SK-N-SH (cell line): ENCODE results near the gene OGFOD3. TPM values are rescaled to one million over a fixed set of nuclear protein-coding genes. Genes with fewer than 3 reads are reported as not detected.
A peak's percentile ranks its signal among the peaks of the same experiment; 100 is the strongest.

Experiments used
- CTCF ChIA-PET: fragments of 300-600, 350-600 bp; formaldehyde crosslinking; extraction: SDS; loops from one replicate; lab custom pipeline; 2021; lab: Yijun Ruan, JAX
- POLR2A ChIA-PET: fragments of 350-600 bp; sonication (Branson Sonifier 250); formaldehyde crosslinking; extraction: SDS; loops from one replicate; lab custom pipeline; 2020; ENCODE audit warnings: antibody characterized with exemption, inconsistent platforms; lab: Yijun Ruan, JAX
- DNase-seq: peaks from one replicate; pipeline ENCODE4 v3.0.0; 2012
- H2AFZ ChIP-seq: fragments of 200-600 bp; sonication (generic); 2 replicates; pipeline ENCODE4 v1.8.1; 2016; ENCODE audit warnings: antibody characterized with exemption, mild to moderate bottlenecking, low read depth
- H3F3A ChIP-seq: fragments of 200-600 bp; sonication (generic); replicated peaks from 2 replicates; pipeline ENCODE3; 2016; ENCODE audit warnings: antibody characterized with exemption, mild to moderate bottlenecking; ENCODE audit not compliant: insufficient read depth
- H3K27ac ChIP-seq, 2 experiments: fragments of 200-500 bp in 1 of 2; fragments of 200-600 bp in 1 of 2; sonication (Bioruptor generic) in 1 of 2; sonication (generic), shearing (Covaris generic) in 1 of 2; 2 replicates each; pipeline versions ENCODE4 v1.5.1 to v1.6.1; 2014 to 2016; ENCODE audit warnings: low read depth in 2 of 2, inconsistent platforms in 1 of 2, low read length in 1 of 2, mild to moderate bottlenecking in 1 of 2, mixed read lengths in 1 of 2
- H3K27me3 ChIP-seq: fragments of 200-600 bp; sonication (generic), shearing (Covaris generic); 2 replicates; pipeline ENCODE4 v1.6.1; 2016; ENCODE audit warnings: mixed run types; ENCODE audit not compliant: insufficient read depth
- H3K36me3 ChIP-seq, 2 experiments: fragments of 200-500 bp in 1 of 2; fragments of 200-600 bp in 1 of 2; sonication (Bioruptor generic) in 1 of 2; sonication (generic) in 1 of 2; replicated peaks in 1 of 2; 2 replicates each; pipeline versions ENCODE3 to v1.5.1; 2014 to 2016; ENCODE audit warnings: low read length in 1 of 2, mild to moderate bottlenecking in 1 of 2; ENCODE audit not compliant: insufficient read depth in 2 of 2, control insufficient read depth in 1 of 2
- H3K4me1 ChIP-seq, 2 experiments: fragments of 200-500 bp in 1 of 2; fragments of 200-600 bp in 1 of 2; sonication (Bioruptor generic) in 1 of 2; sonication (generic), shearing (Covaris generic) in 1 of 2; 2 replicates each; pipeline versions ENCODE4 v1.5.1 to v1.6.1; 2014 to 2016; ENCODE audit warnings: low read depth in 1 of 2, low read length in 1 of 2, mixed run types in 1 of 2; ENCODE audit not compliant: insufficient read depth in 2 of 2, control insufficient read depth in 1 of 2
- H3K4me2 ChIP-seq: fragments of 200-600 bp; sonication (generic), shearing (Covaris generic); 2 replicates; pipeline ENCODE4 v1.6.1; 2017; ENCODE audit warnings: mixed run types
- H3K4me3 ChIP-seq, 2 experiments: fragments of 200-500 bp in 1 of 2; fragments of 200-600 bp in 1 of 2; sonication (Bioruptor generic) in 1 of 2; sonication (generic), shearing (Covaris generic) in 1 of 2; 2 replicates each; pipeline versions ENCODE4 v1.5.1 to v1.8.1; 2014 to 2016; ENCODE audit warnings: low read depth in 2 of 2, inconsistent platforms in 1 of 2, low read length in 1 of 2, mild to moderate bottlenecking in 1 of 2, mixed read lengths in 1 of 2, moderate library complexity in 1 of 2
- H3K79me2 ChIP-seq: fragments of 200-600 bp; sonication (generic); 2 replicates; pipeline ENCODE4 v1.8.1; 2017; ENCODE audit warnings: mild to moderate bottlenecking; ENCODE audit not compliant: insufficient read depth
- H3K9ac ChIP-seq: fragments of 200-600 bp; sonication (generic); 2 replicates; pipeline ENCODE4 v1.6.1; 2017; ENCODE audit warnings: mixed run types
- H3K9me2 ChIP-seq: fragments of 200-600 bp; sonication (generic); 2 replicates; pipeline ENCODE4 v1.6.1; 2017; ENCODE audit warnings: mixed run types
- H3K9me3 ChIP-seq: fragments of 200-600 bp; sonication (generic); 2 replicates; pipeline ENCODE4 v1.6.1; 2017; ENCODE audit warnings: mixed run types, mild to moderate bottlenecking, moderate library complexity
- H4K20me1 ChIP-seq: fragments of 200-600 bp; sonication (generic); 2 replicates; pipeline ENCODE4 v1.6.1; 2017; ENCODE audit warnings: mild to moderate bottlenecking, mixed run types; ENCODE audit not compliant: insufficient read depth
- CHD2 ChIP-seq: fragments of 150-350 bp; IDR thresholded peaks from 2 replicates; pipeline ENCODE4 v1.6.1; 2018; ENCODE audit warnings: low read length; ENCODE audit not compliant: partially characterized antibody
- ELF1 ChIP-seq: IDR thresholded peaks from 2 replicates; pipeline ENCODE4 v1.4.0; 2012
- EP300 ChIP-seq, 2 experiments: IDR thresholded peaks; 2 replicates each; pipeline versions ENCODE4 v1.4.0 to v1.6.1; 2012; ENCODE audit warnings: borderline replicate concordance in 1 of 2, low read depth in 1 of 2, low read length in 1 of 2
- EZH2phosphoT487 ChIP-seq: fragments of 200-600 bp; sonication (generic); IDR thresholded peaks from 2 replicates; pipeline ENCODE4 v1.6.1; 2017; ENCODE audit warnings: low read depth, mixed run types, mild to moderate bottlenecking, antibody characterized with exemption, moderate library complexity, borderline replicate concordance
- FOSL2 ChIP-seq: IDR thresholded peaks from 2 replicates; pipeline ENCODE4 v1.4.0; 2012; ENCODE audit warnings: low read depth, mild to moderate bottlenecking, moderate library complexity, borderline replicate concordance
- FOXM1 ChIP-seq: IDR thresholded peaks from 2 replicates; pipeline ENCODE4 v1.4.0; 2012; ENCODE audit warnings: low read depth, mild to moderate bottlenecking
- GABPA ChIP-seq: IDR thresholded peaks from 2 replicates; pipeline ENCODE4 v1.4.0; 2012; ENCODE audit warnings: low read depth, mild to moderate bottlenecking
- GATA2 ChIP-seq: sonication (generic); formaldehyde crosslinking; IDR thresholded peaks from 2 replicates; pipeline ENCODE4 v1.5.0; 2020; ENCODE audit warnings: mild to moderate bottlenecking, missing genetic modification reagents
- MEF2A ChIP-seq: IDR thresholded peaks from 2 replicates; pipeline ENCODE4 v1.4.0; 2012; ENCODE audit warnings: low read depth, borderline replicate concordance
- MXI1 ChIP-seq: IDR thresholded peaks from 2 replicates; pipeline ENCODE4 v1.6.1; 2012; ENCODE audit warnings: mild to moderate bottlenecking, low read depth, low read length, improper control_type of control experiment
- NFIC ChIP-seq: IDR thresholded peaks from 2 replicates; pipeline ENCODE4 v1.4.0; 2012; ENCODE audit warnings: borderline replicate concordance
- RAD21 ChIP-seq: IDR thresholded peaks from 2 replicates; pipeline ENCODE4 v1.6.1; 2012; ENCODE audit warnings: mild to moderate bottlenecking, low read length
- RFX5 ChIP-seq: IDR thresholded peaks from 2 replicates; pipeline ENCODE4 v1.6.1; 2012; ENCODE audit warnings: mild to moderate bottlenecking, improper control_type of control experiment, low read length
- RXRA ChIP-seq: IDR thresholded peaks from 2 replicates; pipeline ENCODE4 v1.4.0; 2012; ENCODE audit warnings: low read depth, mild to moderate bottlenecking, borderline replicate concordance
- SIN3A ChIP-seq: IDR thresholded peaks from 2 replicates; pipeline ENCODE4 v1.6.1; 2012; ENCODE audit warnings: low read depth, mild to moderate bottlenecking, low read length, moderate library complexity, borderline replicate concordance
- SMC3 ChIP-seq: IDR thresholded peaks from 2 replicates; pipeline ENCODE4 v1.6.1; 2012; ENCODE audit warnings: low read depth, low read length, improper control_type of control experiment
- TAF1 ChIP-seq: IDR thresholded peaks from 2 replicates; pipeline ENCODE4 v1.6.1; 2012; ENCODE audit warnings: low read depth, mild to moderate bottlenecking, low read length, moderate library complexity, borderline replicate concordance
- TCF12 ChIP-seq: IDR thresholded peaks from 2 replicates; pipeline ENCODE4 v1.4.0; 2012
- YY1 ChIP-seq: IDR thresholded peaks from 2 replicates; pipeline ENCODE4 v1.4.0; 2012; ENCODE audit warnings: low read depth, mild to moderate bottlenecking
- WGBS: methylation state at CpG from one replicate; pipeline ENCODE4 v1.1.6; 2017; ENCODE audit warnings: low lambda C conversion rate; 5-methylcytosine and 5-hydroxymethylcytosine counted together
- polyA plus RNA-seq, 3 experiments: library from polyadenylated mRNA; depleted of rRNA; stranded (reverse); fragments of >200 nt; gene quantifications; 2 replicates each; pipeline ENCODE4 v1.2.3, GENCODE V29; 2012
- TF ChIP-seq, protein P1 (sequence below): IDR thresholded peaks from 2 replicates; pipeline ENCODE4; 2012
- TF ChIP-seq, protein P2 (sequence below): fragments of 200-600 bp; sonication (generic); IDR thresholded peaks from 2 replicates; pipeline ENCODE4 v1.6.1; 2017; ENCODE audit warnings: antibody characterized with exemption, mild to moderate bottlenecking, moderate library complexity
- TF ChIP-seq, protein P3 (sequence below): fragments of 150-350 bp; IDR thresholded peaks from 2 replicates; pipeline ENCODE4 v1.6.1; 2016; ENCODE audit warnings: mild to moderate bottlenecking, low read depth, low read length
- TF ChIP-seq, protein P4 (sequence below): IDR thresholded peaks from 2 replicates; pipeline ENCODE4 v1.4.0; 2012; ENCODE audit warnings: low read depth, borderline replicate concordance

Gene OGFOD3
- polyA plus RNA-seq, 1 of the 3 experiments (the other 2 are of a cell fraction) = 68.2 TPM

DNA sequence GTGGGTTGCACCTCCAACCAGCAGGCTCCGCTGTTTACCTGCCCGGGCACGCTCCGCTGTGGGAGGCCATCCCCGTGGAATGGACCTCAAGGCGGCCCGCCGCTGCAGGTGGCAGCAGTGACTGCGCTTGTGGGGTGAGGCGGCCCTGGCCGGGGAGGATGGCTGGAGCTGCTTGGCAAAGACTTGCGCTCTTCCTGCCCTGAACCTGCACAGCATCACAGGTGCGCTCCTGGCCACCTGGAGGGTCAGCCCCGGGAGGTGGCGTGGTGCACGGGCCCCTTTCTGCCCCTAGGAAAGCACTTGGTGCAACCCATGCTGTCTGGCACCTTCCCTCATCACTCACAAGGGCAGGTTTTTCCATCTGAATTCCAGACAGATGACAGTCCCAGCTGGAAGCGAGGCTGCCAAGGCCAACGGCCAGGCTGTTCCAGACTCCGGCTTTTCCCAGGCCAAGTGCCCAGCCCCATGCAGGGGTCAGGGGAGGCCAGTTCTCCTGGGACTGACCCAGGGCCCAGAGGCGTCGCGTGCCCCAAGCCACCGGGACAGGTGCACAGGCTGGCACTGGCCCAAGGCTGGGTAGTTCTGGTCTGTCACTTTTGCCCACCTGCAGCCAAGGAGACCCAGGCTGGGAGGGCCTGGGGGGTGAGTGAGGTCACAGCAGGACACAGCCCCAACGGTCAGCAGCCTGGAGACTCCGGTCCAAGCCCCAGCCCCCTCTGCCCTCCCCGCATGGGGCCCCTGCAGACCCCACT is 33.5 kb downstream of the OGFOD3 start:
- no peaks in the 10 kb centered on the region for H3K9me3 ChIP-seq
- H3F3A ChIP-seq = peaks cover 9% of the 10 kb centered on the region
- DNase-seq = peak; percentile 59
- H3K4me1 ChIP-seq = peaks cover 6 to 60% of the 10 kb centered on the region in 2 experiments; a peak in 2 of 4 replicates
- H3K36me3 ChIP-seq = no peaks in the 10 kb centered on the region
- no peak for TF ChIP-seq CHD2
- no peak for TF ChIP-seq ELF1
- TF ChIP-seq, protein P1, sequence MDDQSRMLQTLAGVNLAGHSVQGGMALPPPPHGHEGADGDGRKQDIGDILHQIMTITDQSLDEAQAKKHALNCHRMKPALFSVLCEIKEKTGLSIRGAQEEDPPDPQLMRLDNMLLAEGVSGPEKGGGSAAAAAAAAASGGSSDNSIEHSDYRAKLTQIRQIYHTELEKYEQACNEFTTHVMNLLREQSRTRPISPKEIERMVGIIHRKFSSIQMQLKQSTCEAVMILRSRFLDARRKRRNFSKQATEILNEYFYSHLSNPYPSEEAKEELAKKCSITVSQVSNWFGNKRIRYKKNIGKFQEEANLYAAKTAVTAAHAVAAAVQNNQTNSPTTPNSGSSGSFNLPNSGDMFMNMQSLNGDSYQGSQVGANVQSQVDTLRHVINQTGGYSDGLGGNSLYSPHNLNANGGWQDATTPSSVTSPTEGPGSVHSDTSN = peak; percentile 46; the same call in 1 of the 2 replicates
- no peak for TF ChIP-seq TAF1
- TF ChIP-seq RXRA = no peak; the same call in 1 of the 2 replicates
- no peak for TF ChIP-seq GATA2 (CRISPR knock-in tag)
- TF ChIP-seq SMC3 = no peak
- no peak for TF ChIP-seq EP300 (IDR thresholded peaks at IDR 0.05; ENCODE audit: borderline replicate concordance in 1 of 2, low read depth in 1 of 2, low read length in 1 of 2)
- no peak for TF ChIP-seq MEF2A
- TF ChIP-seq, protein P2, sequence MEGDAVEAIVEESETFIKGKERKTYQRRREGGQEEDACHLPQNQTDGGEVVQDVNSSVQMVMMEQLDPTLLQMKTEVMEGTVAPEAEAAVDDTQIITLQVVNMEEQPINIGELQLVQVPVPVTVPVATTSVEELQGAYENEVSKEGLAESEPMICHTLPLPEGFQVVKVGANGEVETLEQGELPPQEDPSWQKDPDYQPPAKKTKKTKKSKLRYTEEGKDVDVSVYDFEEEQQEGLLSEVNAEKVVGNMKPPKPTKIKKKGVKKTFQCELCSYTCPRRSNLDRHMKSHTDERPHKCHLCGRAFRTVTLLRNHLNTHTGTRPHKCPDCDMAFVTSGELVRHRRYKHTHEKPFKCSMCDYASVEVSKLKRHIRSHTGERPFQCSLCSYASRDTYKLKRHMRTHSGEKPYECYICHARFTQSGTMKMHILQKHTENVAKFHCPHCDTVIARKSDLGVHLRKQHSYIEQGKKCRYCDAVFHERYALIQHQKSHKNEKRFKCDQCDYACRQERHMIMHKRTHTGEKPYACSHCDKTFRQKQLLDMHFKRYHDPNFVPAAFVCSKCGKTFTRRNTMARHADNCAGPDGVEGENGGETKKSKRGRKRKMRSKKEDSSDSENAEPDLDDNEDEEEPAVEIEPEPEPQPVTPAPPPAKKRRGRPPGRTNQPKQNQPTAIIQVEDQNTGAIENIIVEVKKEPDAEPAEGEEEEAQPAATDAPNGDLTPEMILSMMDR = no peak
- TF ChIP-seq, protein P3, sequence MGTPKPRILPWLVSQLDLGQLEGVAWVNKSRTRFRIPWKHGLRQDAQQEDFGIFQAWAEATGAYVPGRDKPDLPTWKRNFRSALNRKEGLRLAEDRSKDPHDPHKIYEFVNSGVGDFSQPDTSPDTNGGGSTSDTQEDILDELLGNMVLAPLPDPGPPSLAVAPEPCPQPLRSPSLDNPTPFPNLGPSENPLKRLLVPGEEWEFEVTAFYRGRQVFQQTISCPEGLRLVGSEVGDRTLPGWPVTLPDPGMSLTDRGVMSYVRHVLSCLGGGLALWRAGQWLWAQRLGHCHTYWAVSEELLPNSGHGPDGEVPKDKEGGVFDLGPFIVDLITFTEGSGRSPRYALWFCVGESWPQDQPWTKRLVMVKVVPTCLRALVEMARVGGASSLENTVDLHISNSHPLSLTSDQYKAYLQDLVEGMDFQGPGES = no peak
- TF ChIP-seq NFIC = peak; percentile 3; the same call in 1 of the 2 replicates
- TF ChIP-seq FOXM1 = no peak
- peak; percentile 22; the same call in 1 of the 2 replicates for TF ChIP-seq RAD21
- no peak for TF ChIP-seq MXI1
- no peak for TF ChIP-seq GABPA
- peak; percentile 49; the same call in 1 of the 2 replicates for TF ChIP-seq TCF12
- TF ChIP-seq EZH2phosphoT487 = no peak
- TF ChIP-seq, protein P4, sequence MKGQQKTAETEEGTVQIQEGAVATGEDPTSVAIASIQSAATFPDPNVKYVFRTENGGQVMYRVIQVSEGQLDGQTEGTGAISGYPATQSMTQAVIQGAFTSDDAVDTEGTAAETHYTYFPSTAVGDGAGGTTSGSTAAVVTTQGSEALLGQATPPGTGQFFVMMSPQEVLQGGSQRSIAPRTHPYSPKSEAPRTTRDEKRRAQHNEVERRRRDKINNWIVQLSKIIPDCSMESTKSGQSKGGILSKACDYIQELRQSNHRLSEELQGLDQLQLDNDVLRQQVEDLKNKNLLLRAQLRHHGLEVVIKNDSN = no peak
- no peak for TF ChIP-seq RFX5
- TF ChIP-seq SIN3A = no peak
- TF ChIP-seq FOSL2 = peak; percentile 10; the same call in 1 of the 2 replicates
- TF ChIP-seq YY1 = no peak
- peak overlapping the region; percentile 40 for H3K4me2 ChIP-seq
- no peaks in the 10 kb centered on the region for H3K79me2 ChIP-seq
- H2AFZ ChIP-seq = no peak overlapping the region
- H4K20me1 ChIP-seq = peaks cover 8% of the 10 kb centered on the region; the same call in 1 of the 2 replicates
- no peak overlapping the region for H3K4me3 ChIP-seq
- 63% methylated on average over 24 of the region's 26 CpGs for WGBS
- H3K9ac ChIP-seq = no peak overlapping the region
- CTCF ChIA-PET = interaction anchor here (0.9 to 2.6 kb wide), 14 partner anchors 9 to 149 kb away, joined by 3 to 9 read pairs (median 3); partner anchors contain the start of genes OGFOD3 and UTS2R
- H3K9me2 ChIP-seq = no peaks in the 10 kb centered on the region
- H3K27ac ChIP-seq = peak overlapping the region in 1 of 2 experiments; percentile 70; a peak in 2 of 4 replicates
- peaks cover 9% of the 10 kb centered on the region for H3K27me3 ChIP-seq
- POLR2A ChIA-PET = interaction anchor here (1.2 kb wide), 1 partner anchor 15 kb away, joined by 4 read pairs; no protein-coding TSS in a partner anchor
